ENCODE measurements around the gene ABLIM2. TPM values are rescaled to one million over a fixed set of nuclear protein-coding genes. Genes with fewer than 3 reads are reported as not detected.

Gene ABLIM2
- total RNA-seq, 2 experiments from 2014 or later: 0.76 TPM; not detected in 1

- CTCF ChIA-PET (ENCODE audit: unreplicated experiment): no interaction called here
Measured at GRCh38 chr4:8081621-8082516, 76.7 kb downstream of the ABLIM2 start.

GRCh38 chr4:8081171-8081570, 77.4 kb downstream of the ABLIM2 start:
- no peak overlapping the region for H3K27ac ChIP-seq (ENCODE audit: low read depth, low read length, poor library complexity, severe bottlenecking)
- no peak for DNase-seq (ENCODE audit: low spot score)
- CTCF ChIA-PET (ENCODE audit: unreplicated experiment): no interaction called here

More at GRCh38 chr4:8081621-8082516, 76.7 kb downstream of the ABLIM2 start:
- BruUV-seq (replicated peaks): no TSS peak
- no peak for DNase-seq (ENCODE audit: low spot score)
- Histone ChIP-seq H3K4me2 (ENCODE audit: low read length) (no peak overlapping the region), H4K20me1 (ENCODE audit: insufficient read depth, low read length) (no peaks in the 10 kb centered on the region), H3K27ac (ENCODE audit: low read depth, low read length, poor library complexity, severe bottlenecking) (no peak overlapping the region), H3K4me3 (ENCODE audit: low read depth, low read length, poor library complexity, severe bottlenecking) (no peak overlapping the region), H3K79me2 (ENCODE audit: insufficient read depth, low read depth, low read length) (no peaks in the 10 kb centered on the region), H3K36me3 (ENCODE audit: insufficient read depth, low read length) (no peaks in the 10 kb centered on the region), H3K9me3 (ENCODE audit: low read length) (no peaks in the 10 kb centered on the region), H3K4me1 (ENCODE audit: insufficient read depth, low read length, poor library complexity, severe bottlenecking) (no peaks in the 10 kb centered on the region), H3K9me2 (ENCODE audit: insufficient read depth, low read length) (no peaks in the 10 kb centered on the region), H2AFZ (ENCODE audit: low read length) (no peak overlapping the region)
- TF ChIP-seq CTCF (conservative IDR thresholded peaks at IDR 0.05; ENCODE audit: low read length): no peak
- POLR2A ChIA-PET: no interaction called here
- intact Hi-C loops (cut with micrococcal nuclease; ENCODE audit: unreplicated experiment): no loop called here

More at GRCh38 chr4:8081171-8081570, 77.4 kb downstream of the ABLIM2 start:
- no peaks in the 10 kb centered on the region for H4K20me1 ChIP-seq (ENCODE audit: insufficient read depth, low read length)
- no peaks in the 10 kb centered on the region for H3K36me3 ChIP-seq (ENCODE audit: insufficient read depth, low read length)
- no peaks in the 10 kb centered on the region for H3K4me1 ChIP-seq (ENCODE audit: insufficient read depth, low read length, poor library complexity, severe bottlenecking)
- TF ChIP-seq EZH2phosphoT487 (IDR thresholded peaks at IDR 0.05; ENCODE audit: borderline replicate concordance, low read depth, low read length) (no peak), CTCF (conservative IDR thresholded peaks at IDR 0.05; ENCODE audit: low read length) (no peak)
- BruUV-seq (replicated peaks): no TSS peak
- H3K4me3 ChIP-seq (ENCODE audit: low read depth, low read length, poor library complexity, severe bottlenecking): no peak overlapping the region
- no peak overlapping the region for H3K4me2 ChIP-seq (ENCODE audit: low read length)
- POLR2A ChIA-PET: no interaction called here
- H2AFZ ChIP-seq (ENCODE audit: low read length): no peak overlapping the region
- intact Hi-C loops (cut with micrococcal nuclease; ENCODE audit: unreplicated experiment): no loop called here
- H3K79me2 ChIP-seq (ENCODE audit: insufficient read depth, low read depth, low read length): no peaks in the 10 kb centered on the region
- no peaks in the 10 kb centered on the region for H3K9me3 ChIP-seq (ENCODE audit: low read length)
- no peaks in the 10 kb centered on the region for H3K9me2 ChIP-seq (ENCODE audit: insufficient read depth, low read length)
